Body of pancreas (tissue), 4 donors: ENCODE data around the gene ZBTB22.

Experiments used
- CTCF ChIP-seq, 7 experiments: fragments of 450-650 bp in 4 of 7; fragments of 200-600 bp in 3 of 7; sonication (generic) in 3 of 7; IDR thresholded peaks; one replicate each; pipeline ENCODE4 v1.5.1; 2016 to 2019; ENCODE audit warnings: antibody characterized with exemption in 7 of 7
- POLR2A ChIP-seq, 3 donors: fragments of 450-650 bp; IDR thresholded peaks; one replicate each; pipeline ENCODE4 v1.6.1; 2016; ENCODE audit warnings: antibody characterized with exemption in 3 of 3, mild to moderate bottlenecking in 2 of 3

DNA sequence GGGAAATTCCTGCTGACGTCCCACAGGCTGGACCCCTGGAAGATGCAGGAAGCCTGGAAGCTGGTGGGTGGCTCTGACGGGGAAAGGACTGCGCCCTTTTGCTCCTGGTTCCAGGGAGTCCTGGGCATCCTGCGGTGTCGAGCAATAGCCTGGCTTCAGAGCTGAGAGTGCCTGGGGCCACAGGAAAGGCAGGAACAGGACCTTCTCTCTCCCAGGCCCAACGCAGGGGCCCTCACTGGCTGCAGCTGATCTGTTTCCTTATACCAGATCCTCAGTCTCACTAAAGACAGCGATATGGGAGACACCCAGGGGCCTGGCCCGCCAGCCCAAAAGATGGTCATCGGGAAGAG, 39.2 kb downstream of the ZBTB22 start:
- no peak for TF ChIP-seq CTCF (IDR thresholded peaks at IDR 0.05)
- no peak for TF ChIP-seq POLR2A (IDR thresholded peaks at IDR 0.05)
